Measurements from ENCODE around the gene SNIP1.

GRCh38 chr1:37514350-37515184 lies 39.5 kb downstream of the SNIP1 start, which contains the start of gene MEAF6:
- TF ChIP-seq CTCF (IDR thresholded peaks at IDR 0.05) (peak; percentile 32 to 85 (median 84)), POLR2A (IDR thresholded peaks at IDR 0.05) (peak; percentile 73)

Data from ovary (tissue), 3 donors.